Mesendoderm (in vitro differentiated cells): ENCODE data around the gene LPIN3.

Experiments used
- DNase-seq: peaks from one replicate; pipeline ENCODE4 v3.0.0; 2013
- H2AK5ac ChIP-seq: 2 replicates; pipeline ENCODE4 v1.6.1; 2013; ENCODE audit warnings: low read length, inconsistent platforms
- H2BK120ac ChIP-seq: 2 replicates; pipeline ENCODE4 v1.6.1; 2013; ENCODE audit warnings: low read depth, mild to moderate bottlenecking, low read length, moderate library complexity, mixed read lengths
- H2BK15ac ChIP-seq: replicated peaks from 2 replicates; pipeline ENCODE4 v1.6.1; 2013; ENCODE audit warnings: low read depth, mild to moderate bottlenecking, moderate library complexity
- H2BK5ac ChIP-seq: 2 replicates; pipeline ENCODE4 v1.6.1; 2013; ENCODE audit warnings: low read length, inconsistent platforms
- H3K18ac ChIP-seq: 2 replicates; pipeline ENCODE4 v1.6.1; 2013; ENCODE audit warnings: mild to moderate bottlenecking, low read length, mixed read lengths
- H3K23ac ChIP-seq: one replicate; pipeline ENCODE4 v1.6.1; 2013; ENCODE audit warnings: low read length
- H3K27ac ChIP-seq: 2 replicates; pipeline ENCODE4 v1.5.1; 2013; ENCODE audit warnings: low read depth, mild to moderate bottlenecking, inconsistent platforms, low read length, moderate library complexity
- H3K27me3 ChIP-seq: 2 replicates; pipeline ENCODE4 v1.6.1; 2013; ENCODE audit warnings: low read length, control low read depth, mild to moderate bottlenecking, inconsistent platforms; ENCODE audit not compliant: insufficient read depth, poor library complexity
- H3K36me3 ChIP-seq: 2 replicates; pipeline ENCODE4 v1.6.1; 2013; ENCODE audit warnings: low read length, inconsistent platforms; ENCODE audit not compliant: control insufficient read depth, insufficient read depth
- H3K4ac ChIP-seq: one replicate; pipeline ENCODE4 v1.6.1; 2013; ENCODE audit warnings: low read depth, mild to moderate bottlenecking, low read length, moderate library complexity
- H3K4me1 ChIP-seq: 2 replicates; pipeline ENCODE4 v1.6.1; 2013; ENCODE audit warnings: low read depth, low read length, inconsistent platforms; ENCODE audit not compliant: control insufficient read depth
- H3K4me2 ChIP-seq: 2 replicates; pipeline ENCODE4 v1.6.1; 2013; ENCODE audit warnings: low read length
- H3K4me3 ChIP-seq: 2 replicates; pipeline ENCODE4 v1.5.1; 2013; ENCODE audit warnings: mild to moderate bottlenecking, low read length
- H3K56ac ChIP-seq: one replicate; pipeline ENCODE4 v1.6.1; 2013; ENCODE audit warnings: low read length
- H3K79me1 ChIP-seq: 2 replicates; pipeline ENCODE4 v1.6.1; 2013; ENCODE audit warnings: low read length, inconsistent platforms
- H3K79me2 ChIP-seq: 2 replicates; pipeline ENCODE4 v1.6.1; 2013; ENCODE audit warnings: mild to moderate bottlenecking, low read length; ENCODE audit not compliant: control insufficient read depth, insufficient read depth
- H3K9ac ChIP-seq: 2 replicates; pipeline ENCODE4 v1.6.1; 2013; ENCODE audit warnings: low read length, inconsistent platforms
- H4K5ac ChIP-seq: one replicate; pipeline ENCODE4 v1.6.1; 2013; ENCODE audit warnings: low read length
- H4K8ac ChIP-seq: one replicate; pipeline ENCODE4 v1.6.1; 2013; ENCODE audit warnings: low read depth, mild to moderate bottlenecking, control low read depth, low read length, moderate library complexity
- WGBS: extraction: QIAGEN DNeasy Blood & Tissue Kit; methylation state at CpG from one replicate; pipeline ENCODE4 v1.1.7; 2013; ENCODE audit warnings: low lambda C conversion rate, missing lambda C conversion rate; ENCODE audit not compliant: insufficient coverage; ENCODE audit errors: extremely low coverage; 5-methylcytosine and 5-hydroxymethylcytosine counted together

Gene LPIN3

GRCh38 chr20:41391587-41392001 is 51.0 kb downstream of the LPIN3 start:
- Histone ChIP-seq H3K4ac (no peak overlapping the region), H2BK5ac (no peak overlapping the region), H2BK120ac (no peak overlapping the region), H3K4me1 (peaks cover 2% of the 10 kb centered on the region), H2BK15ac (no peak overlapping the region), H2AK5ac (no peak overlapping the region), H3K4me3 (no peak overlapping the region), H3K23ac (no peak overlapping the region), H4K5ac (no peak overlapping the region), H3K18ac (no peak overlapping the region), H3K79me2 (no peaks in the 10 kb centered on the region), H4K8ac (no peak overlapping the region), H3K56ac (no peak overlapping the region), H3K4me2 (no peak overlapping the region), H3K79me1 (no peaks in the 10 kb centered on the region), H3K9ac (no peak overlapping the region), H3K36me3 (no peaks in the 10 kb centered on the region), H3K27me3 (no peaks in the 10 kb centered on the region), H3K27ac (no peak overlapping the region)
- WGBS = no CpG with 5 or more reads among the region's 10 CpGs
- DNase-seq = peak; percentile 90

DNA sequence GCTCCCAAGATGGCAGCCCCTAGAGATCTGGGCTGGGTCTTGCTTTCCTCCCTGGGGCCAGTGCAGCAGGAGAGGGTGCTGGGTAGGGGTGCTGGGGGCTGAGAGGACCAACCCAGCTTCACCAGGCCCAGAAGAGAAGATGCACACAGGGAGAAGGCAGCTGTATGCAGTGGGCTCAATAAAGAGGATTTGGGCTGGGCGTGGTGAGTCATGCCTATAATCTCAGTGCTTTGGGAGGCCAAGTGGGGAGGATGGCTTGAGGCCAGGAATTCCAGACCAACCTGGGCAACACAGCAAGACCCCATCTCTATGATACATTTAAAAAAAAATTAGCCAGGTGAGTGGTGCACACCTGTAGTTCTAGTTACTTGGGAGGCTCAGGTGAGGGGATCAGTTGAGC is 51.7 kb downstream of the LPIN3 start:
- Histone ChIP-seq H2BK5ac (no peak overlapping the region), H2BK15ac (no peak overlapping the region), H3K23ac (no peak overlapping the region), H3K9ac (no peak overlapping the region), H3K18ac (no peak overlapping the region), H3K79me2 (no peaks in the 10 kb centered on the region), H3K4me3 (no peak overlapping the region), H4K8ac (no peak overlapping the region), H4K5ac (no peak overlapping the region), H3K4me1 (peaks cover 2% of the 10 kb centered on the region), H3K4ac (no peak overlapping the region), H2AK5ac (no peak overlapping the region), H3K56ac (no peak overlapping the region), H3K79me1 (no peaks in the 10 kb centered on the region), H2BK120ac (no peak overlapping the region), H3K4me2 (no peak overlapping the region), H3K36me3 (no peaks in the 10 kb centered on the region), H3K27ac (no peak overlapping the region), H3K27me3 (no peaks in the 10 kb centered on the region)
- DNase-seq = no peak
- no CpG with 5 or more reads among the region's 1 CpG for WGBS

DNA sequence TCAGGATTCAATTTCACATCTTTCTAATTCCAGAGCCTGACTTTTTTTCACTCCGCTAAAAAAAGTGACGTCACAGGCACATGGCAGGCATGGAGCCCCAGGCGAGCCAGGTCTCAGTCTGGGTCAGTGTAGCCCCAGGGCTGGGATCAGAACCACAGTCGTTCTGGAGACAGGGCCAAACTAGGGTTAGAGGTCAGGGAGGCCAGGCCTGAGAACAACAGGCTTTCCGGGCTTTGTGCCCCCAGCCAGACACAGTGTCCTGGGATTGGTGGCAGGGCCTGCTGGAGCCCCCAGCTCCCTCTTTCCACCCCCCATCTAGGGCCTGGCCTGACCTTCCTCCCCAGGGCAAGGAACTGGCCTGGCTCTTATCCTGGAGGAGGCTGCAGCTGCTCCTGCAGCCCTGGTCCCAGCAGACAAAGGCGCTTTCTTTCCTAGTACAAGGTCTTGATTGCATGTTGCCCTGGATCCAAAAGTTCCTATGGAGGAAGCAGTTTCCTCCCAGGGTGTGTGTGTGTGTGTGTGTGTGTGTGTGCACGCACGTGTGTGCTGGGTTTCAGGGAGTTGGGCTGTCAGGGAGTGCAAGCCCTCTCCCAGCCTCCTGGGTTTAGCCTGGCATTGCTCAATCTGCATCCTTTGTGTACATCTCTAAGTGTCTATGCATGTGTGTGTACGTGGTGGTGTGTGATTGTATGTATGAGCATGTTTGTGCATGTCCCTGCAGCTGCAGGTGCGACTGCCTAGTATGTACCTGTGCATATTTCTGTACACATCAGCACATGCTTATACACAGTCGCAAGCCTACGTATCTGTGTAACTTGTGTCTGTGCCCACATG is 52.5 kb downstream of the LPIN3 start:
- Histone ChIP-seq H3K4me1 (peaks cover 2% of the 10 kb centered on the region), H3K79me1 (no peaks in the 10 kb centered on the region), H2AK5ac (no peak overlapping the region), H3K27ac (no peak overlapping the region), H2BK120ac (no peak overlapping the region), H3K56ac (no peak overlapping the region), H3K4ac (no peak overlapping the region), H3K79me2 (no peaks in the 10 kb centered on the region), H3K18ac (no peak overlapping the region), H2BK15ac (no peak overlapping the region), H2BK5ac (no peak overlapping the region), H3K23ac (no peak overlapping the region), H3K4me2 (no peak overlapping the region), H3K27me3 (no peaks in the 10 kb centered on the region), H3K9ac (no peak overlapping the region), H3K36me3 (no peaks in the 10 kb centered on the region), H4K5ac (no peak overlapping the region), H4K8ac (no peak overlapping the region), H3K4me3 (no peak overlapping the region)
- no CpG with 5 or more reads among the region's 12 CpGs for WGBS
- no peak for DNase-seq

- Histone ChIP-seq H3K27me3 (no peaks in the 10 kb centered on the region), H3K56ac (no peak overlapping the region), H2BK5ac (no peak overlapping the region), H3K18ac (no peak overlapping the region), H3K4ac (no peak overlapping the region), H3K4me1 (peaks cover 2% of the 10 kb centered on the region), H3K79me2 (no peaks in the 10 kb centered on the region), H3K4me2 (no peak overlapping the region), H4K5ac (no peak overlapping the region), H3K27ac (no peak overlapping the region), H3K9ac (no peak overlapping the region), H4K8ac (no peak overlapping the region), H3K79me1 (no peaks in the 10 kb centered on the region), H2AK5ac (no peak overlapping the region), H3K36me3 (no peaks in the 10 kb centered on the region), H3K4me3 (no peak overlapping the region), H3K23ac (no peak overlapping the region), H2BK15ac (no peak overlapping the region), H2BK120ac (no peak overlapping the region)
- DNase-seq = no peak
- no CpG with 5 or more reads among the region's 3 CpGs for WGBS
Observed at GRCh38 chr20:41393705-41394066, 53.1 kb downstream of the LPIN3 start.

DNA sequence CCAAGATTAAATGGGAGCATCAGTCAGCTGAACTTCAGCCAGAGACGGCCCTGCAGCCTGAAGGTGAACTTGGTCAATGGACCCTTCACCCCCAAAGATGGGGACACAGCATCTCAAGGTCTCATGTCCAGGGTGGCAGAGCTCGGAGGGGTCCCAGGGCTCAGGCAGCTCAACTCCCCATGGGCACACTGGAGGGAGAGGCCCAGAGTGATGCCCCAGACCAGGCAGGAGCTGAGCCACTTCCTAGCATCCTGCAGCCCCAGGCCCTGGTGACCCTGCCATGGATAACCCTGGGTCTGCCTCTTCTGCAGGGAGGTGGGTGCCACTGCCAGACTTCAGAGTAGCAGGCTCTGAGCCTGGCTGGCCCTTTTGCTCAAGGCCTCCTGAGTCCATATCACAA is 53.5 kb downstream of the LPIN3 start:
- no CpG with 5 or more reads among the region's 2 CpGs for WGBS
- no peak overlapping the region for H3K56ac ChIP-seq
- H2BK5ac ChIP-seq = no peak overlapping the region
- H3K4me3 ChIP-seq = no peak overlapping the region
- H4K8ac ChIP-seq = no peak overlapping the region
- no peaks in the 10 kb centered on the region for H3K27me3 ChIP-seq
- H2AK5ac ChIP-seq = no peak overlapping the region
- DNase-seq = no peak
- no peaks in the 10 kb centered on the region for H3K36me3 ChIP-seq
- H3K79me2 ChIP-seq = no peaks in the 10 kb centered on the region
- no peak overlapping the region for H3K9ac ChIP-seq
- peaks cover 2% of the 10 kb centered on the region for H3K4me1 ChIP-seq
- no peak overlapping the region for H4K5ac ChIP-seq
- no peaks in the 10 kb centered on the region for H3K79me1 ChIP-seq
- H2BK120ac ChIP-seq = no peak overlapping the region
- no peak overlapping the region for H3K4ac ChIP-seq
- no peak overlapping the region for H3K23ac ChIP-seq
- H2BK15ac ChIP-seq = no peak overlapping the region
- H3K27ac ChIP-seq = no peak overlapping the region
- no peak overlapping the region for H3K18ac ChIP-seq
- H3K4me2 ChIP-seq = no peak overlapping the region
